HG03139 (cell line): ENCODE data around the gene ASCC3.
A peak's percentile ranks its signal among the peaks of the same experiment; 100 is the strongest.
"Not testable (repeated sequence)": the region's sequence is repeated elsewhere in the genome, so short reads cannot be mapped to it uniquely, and the experiment has no call there.

Experiments used
- ATAC-seq: cut with Tn5 transposase; IDR thresholded peaks from one replicate; pipeline ENCODE4 v1.9.1; 2021; ENCODE audit not compliant: unreplicated experiment

ASCC3 gene

GRCh38 chr6:100880853-100881706 lies at the start of gene ASCC3:
ASCC3 (minus strand) TSS chr6:100881329; CDS start chr6:100867997, 13,332 bp downstream.
- peak; percentile 98 for ATAC-seq

GRCh38 chr6:100925749-100926148 lies 44.6 kb upstream of the ASCC3 start:
- no peak for ATAC-seq

GRCh38 chr6:100924534-100925227 lies 43.6 kb upstream of the ASCC3 start:
- no peak for ATAC-seq

GRCh38 chr6:100923481-100924165 lies 42.5 kb upstream of the ASCC3 start:
- no peak for ATAC-seq

GRCh38 chr6:100920028-100920605 lies 39.0 kb upstream of the ASCC3 start:
- ATAC-seq: no peak

GRCh38 chr6:100918152-100918551 lies 37.0 kb upstream of the ASCC3 start:
- ATAC-seq: no peak

- ATAC-seq: no peak
Observed at GRCh38 chr6:100915876-100916275, 34.7 kb upstream of the ASCC3 start.

- no peak for ATAC-seq
Observed at GRCh38 chr6:100913400-100914276, 32.5 kb upstream of the ASCC3 start.

- no peak for ATAC-seq
Observed at GRCh38 chr6:100906325-100906724, 25.2 kb upstream of the ASCC3 start.

GRCh38 chr6:100905067-100905466 lies 23.9 kb upstream of the ASCC3 start:
- no peak for ATAC-seq

GRCh38 chr6:100904316-100904715 lies 23.2 kb upstream of the ASCC3 start:
- no peak for ATAC-seq

- no peak for ATAC-seq
Observed at GRCh38 chr6:100901582-100901981, 20.5 kb upstream of the ASCC3 start.

- ATAC-seq: no peak
Observed at GRCh38 chr6:100899202-100899601, 18.1 kb upstream of the ASCC3 start.

- no peak for ATAC-seq
Observed at GRCh38 chr6:100897671-100898070, 16.5 kb upstream of the ASCC3 start.

- no peak for ATAC-seq
Observed at GRCh38 chr6:100893743-100894142, 12.6 kb upstream of the ASCC3 start.

GRCh38 chr6:100892693-100893092 lies 11.6 kb upstream of the ASCC3 start:
- ATAC-seq: no peak

GRCh38 chr6:100892116-100892515 lies 11.0 kb upstream of the ASCC3 start:
- ATAC-seq: no peak

- no peak for ATAC-seq
Observed at GRCh38 chr6:100891079-100891478, 9.9 kb upstream of the ASCC3 start.

GRCh38 chr6:100890646-100891045 lies 9.5 kb upstream of the ASCC3 start:
- not testable (repeated sequence) for ATAC-seq

GRCh38 chr6:100889351-100889750 lies 8.2 kb upstream of the ASCC3 start:
- ATAC-seq: no peak
